ENCODE results near the gene SP1.

- TF ChIP-seq CTCF (IDR thresholded peaks at IDR 0.05 in 2 of 3, conservative IDR thresholded peaks at IDR 0.05 in 1 of 3; ENCODE audit: borderline replicate concordance in 1 of 3, insufficient read depth in 1 of 3, low read depth in 2 of 3, low read length in 2 of 3) (no peak), SP1 (IDR thresholded peaks at IDR 0.05; ENCODE audit: low read depth) (no peak), POLR2A (IDR thresholded peaks at IDR 0.05; ENCODE audit: borderline replicate concordance, extremely low read depth, insufficient read depth, insufficient read length) (no peak), EZH2 (IDR thresholded peaks at IDR 0.05) (no peak), ZNF274 (IDR thresholded peaks at IDR 0.05; ENCODE audit: low read depth, low read length) (no peak), REST (IDR thresholded peaks at IDR 0.05; ENCODE audit: low read depth) (no peak), ATF3 (IDR thresholded peaks at IDR 0.05) (no peak), SRF (IDR thresholded peaks at IDR 0.05; ENCODE audit: low read depth) (no peak), POLR2AphosphoS5 (IDR thresholded peaks at IDR 0.05; ENCODE audit: low read depth, low read length) (no peak)
These were observed 41.1 kb upstream of the SP1 start for GRCh38 chr12:53338916-53339315.
